HG03159 (cell line): ENCODE results near the gene KLHL13.

Source experiments
- ATAC-seq: cut with Tn5 transposase; IDR thresholded peaks from one replicate; pipeline ENCODE4 v1.9.1; 2021; ENCODE audit warnings: mild to moderate bottlenecking, moderate library complexity; ENCODE audit not compliant: unreplicated experiment

The KLHL13 gene

DNA sequence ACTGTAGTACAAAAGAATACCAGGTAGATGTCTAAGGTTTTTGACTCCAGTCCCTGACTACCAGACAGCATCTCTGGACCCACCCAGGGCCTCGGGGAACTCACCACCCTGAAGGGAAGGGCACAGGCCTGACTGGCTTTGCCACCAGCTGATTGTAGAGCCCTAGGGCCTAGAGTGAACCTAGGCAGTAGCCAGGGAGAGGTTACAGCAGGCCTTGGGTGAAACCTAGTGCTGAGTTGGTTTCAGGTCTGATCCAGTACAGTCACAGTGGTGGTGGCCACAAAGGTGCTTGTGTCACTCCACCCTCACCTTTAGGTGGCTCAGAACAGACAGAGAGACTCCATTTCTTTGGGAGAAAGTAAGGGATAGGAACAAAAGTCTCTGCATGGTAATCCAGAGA, 244.8 kb downstream of the KLHL13 start:
- no peak for ATAC-seq

DNA sequence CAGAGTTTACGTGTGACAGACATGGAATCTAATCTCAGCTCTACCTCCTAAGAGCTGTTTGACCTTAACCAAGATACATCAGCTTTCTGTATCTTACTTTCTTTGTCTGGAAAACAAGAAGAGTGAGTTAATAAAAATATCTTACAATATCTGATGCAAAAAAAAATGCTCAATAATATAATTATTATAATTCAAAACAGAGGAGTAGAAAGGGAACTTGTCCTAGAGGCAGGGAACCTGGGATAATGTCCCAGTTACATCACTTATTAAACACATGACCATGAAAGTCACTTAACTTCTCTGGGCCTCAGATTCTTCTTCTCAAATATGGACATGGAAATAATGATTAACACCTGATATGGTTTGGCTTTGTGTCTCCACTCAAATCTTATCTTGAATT, 256.1 kb downstream of the KLHL13 start:
- no peak for ATAC-seq

DNA sequence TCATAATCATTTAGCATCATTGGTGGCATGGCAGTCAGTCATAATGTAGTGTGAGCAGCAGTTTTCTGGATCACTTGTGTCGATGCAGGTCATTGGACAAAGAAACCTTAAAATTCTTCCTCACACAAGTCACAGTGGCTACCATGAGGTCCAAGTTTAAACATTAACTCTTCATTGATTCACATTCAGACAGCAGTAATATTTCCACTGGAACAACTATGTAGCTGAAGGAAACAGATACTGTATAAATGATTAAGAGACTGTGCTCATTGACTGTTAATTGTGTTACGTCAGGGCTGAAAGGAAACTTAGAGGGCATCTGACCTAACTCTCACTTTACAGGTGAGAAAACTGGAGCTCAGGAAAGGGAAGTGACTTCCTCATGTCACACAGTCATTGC, 261.8 kb downstream of the KLHL13 start:
- no peak for ATAC-seq

DNA sequence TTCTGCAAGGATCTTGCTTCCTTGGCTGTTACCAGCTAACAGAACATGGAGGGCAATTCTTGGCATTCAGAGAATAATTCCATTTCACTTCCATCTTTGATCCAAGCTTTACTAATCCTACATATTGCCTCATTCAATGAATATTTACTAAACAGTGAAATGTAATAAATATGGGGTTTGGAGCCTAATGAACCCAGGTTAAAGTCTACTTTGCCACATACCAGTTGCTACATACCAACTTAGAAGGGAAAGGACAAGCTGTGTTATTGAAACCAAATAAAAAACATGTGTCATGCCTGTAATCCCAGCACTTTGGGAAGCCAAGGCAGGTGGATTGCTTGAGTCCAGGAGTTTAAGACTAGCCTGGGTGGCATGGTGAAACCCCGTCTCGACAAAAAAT, 265.6 kb downstream of the KLHL13 start:
- ATAC-seq = no peak
